ENCODE measurements around the gene BBIP1.
"Not testable (repeated sequence)": the region's sequence is repeated elsewhere in the genome, so short reads cannot be mapped to it uniquely, and the experiment has no call there.

BBIP1 gene

DNA sequence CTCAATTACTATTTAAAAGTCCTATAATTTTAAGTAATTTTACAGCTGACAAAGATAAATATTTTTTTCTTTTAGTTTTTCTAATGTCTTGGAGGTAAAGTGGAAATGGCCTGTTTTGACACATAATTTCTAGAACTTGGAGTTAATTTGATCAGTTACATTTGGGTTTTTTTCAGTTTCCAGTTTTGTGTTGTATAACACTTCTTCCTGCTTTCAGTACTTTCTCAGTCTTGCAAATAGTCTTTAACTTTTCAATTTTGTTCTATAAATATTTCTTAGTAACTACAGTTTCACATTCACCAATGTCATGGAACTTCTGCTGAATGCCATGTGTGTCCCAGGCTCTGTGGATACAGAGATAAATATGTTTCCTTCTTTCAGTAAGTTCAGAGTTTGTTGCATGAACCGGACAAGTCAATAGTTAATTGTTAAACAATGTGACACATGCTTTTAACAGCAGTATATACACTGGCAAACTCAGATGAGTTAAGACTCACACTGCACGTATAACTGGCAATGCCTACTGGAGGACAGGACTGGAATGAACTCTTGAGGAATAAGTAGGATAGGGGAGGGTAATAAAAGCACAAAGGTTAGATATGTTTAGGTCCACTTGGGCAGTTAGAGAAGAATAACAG lies 5.0 kb upstream of the BBIP1 start:
- Histone ChIP-seq H3K27ac (peak overlapping the region; percentile 13), H3K4me1 (ENCODE audit: control insufficient read depth in 1 of 2, insufficient read depth in 1 of 2, low read depth in 1 of 2, low read length in 1 of 2) (peaks cover 26 to 38% of the 10 kb centered on the region in 2 experiments), H3K9me3 (no peaks in the 10 kb centered on the region), H3K27me3 (no peaks in the 10 kb centered on the region), H3K4me3 (ENCODE audit: low read depth in 1 of 2, low read length in 1 of 2) (no peak overlapping the region), H3K36me3 (no peaks in the 10 kb centered on the region)
- TF ChIP-seq, protein P1, sequence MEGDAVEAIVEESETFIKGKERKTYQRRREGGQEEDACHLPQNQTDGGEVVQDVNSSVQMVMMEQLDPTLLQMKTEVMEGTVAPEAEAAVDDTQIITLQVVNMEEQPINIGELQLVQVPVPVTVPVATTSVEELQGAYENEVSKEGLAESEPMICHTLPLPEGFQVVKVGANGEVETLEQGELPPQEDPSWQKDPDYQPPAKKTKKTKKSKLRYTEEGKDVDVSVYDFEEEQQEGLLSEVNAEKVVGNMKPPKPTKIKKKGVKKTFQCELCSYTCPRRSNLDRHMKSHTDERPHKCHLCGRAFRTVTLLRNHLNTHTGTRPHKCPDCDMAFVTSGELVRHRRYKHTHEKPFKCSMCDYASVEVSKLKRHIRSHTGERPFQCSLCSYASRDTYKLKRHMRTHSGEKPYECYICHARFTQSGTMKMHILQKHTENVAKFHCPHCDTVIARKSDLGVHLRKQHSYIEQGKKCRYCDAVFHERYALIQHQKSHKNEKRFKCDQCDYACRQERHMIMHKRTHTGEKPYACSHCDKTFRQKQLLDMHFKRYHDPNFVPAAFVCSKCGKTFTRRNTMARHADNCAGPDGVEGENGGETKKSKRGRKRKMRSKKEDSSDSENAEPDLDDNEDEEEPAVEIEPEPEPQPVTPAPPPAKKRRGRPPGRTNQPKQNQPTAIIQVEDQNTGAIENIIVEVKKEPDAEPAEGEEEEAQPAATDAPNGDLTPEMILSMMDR (IDR thresholded peaks at IDR 0.05): no peak

DNA sequence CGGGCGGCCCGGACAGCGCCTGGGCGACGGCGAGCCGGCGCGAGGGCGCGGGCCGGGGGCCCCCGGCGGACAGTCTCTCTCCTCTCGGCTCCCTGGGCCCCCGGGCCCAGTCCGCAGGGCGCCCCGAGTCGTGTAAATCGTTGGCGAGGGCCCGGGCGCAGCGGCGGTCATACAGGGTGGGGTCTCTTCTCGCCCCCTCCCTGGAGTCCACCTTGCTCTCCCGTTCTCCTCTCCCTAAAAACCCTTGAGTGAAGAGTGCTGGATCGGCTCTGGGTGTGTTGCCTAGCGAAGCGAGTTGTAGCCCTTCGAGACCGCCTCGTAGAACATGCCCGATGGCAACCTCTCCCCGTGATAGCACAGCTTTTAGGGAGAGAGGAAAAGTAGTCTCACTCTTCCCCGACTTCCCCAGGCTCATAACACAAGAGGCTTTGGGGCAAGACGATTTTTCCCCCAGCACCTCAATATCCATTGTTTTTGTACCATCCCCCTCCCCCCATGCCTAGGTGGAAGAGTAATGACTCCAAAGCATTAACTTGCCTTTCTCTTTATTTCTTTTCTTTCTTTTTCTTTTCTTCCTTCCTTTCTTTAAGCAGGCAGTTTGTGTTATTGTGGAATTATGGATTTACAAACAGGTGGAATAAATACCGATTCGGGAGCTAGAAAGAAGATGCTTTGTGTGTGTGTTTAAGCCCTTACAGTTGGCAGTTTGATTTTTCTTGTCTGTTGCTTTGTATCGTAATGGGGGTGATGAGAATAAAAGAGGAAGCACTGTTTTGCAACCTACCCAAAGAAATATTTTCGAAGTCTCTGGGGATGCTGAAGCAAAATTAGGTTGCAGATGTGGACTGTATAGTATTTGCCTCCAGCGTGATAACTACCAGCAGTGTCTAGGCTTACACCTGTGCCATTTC lies 1.2 kb upstream of the BBIP1 start:
- H3K4me3 ChIP-seq (ENCODE audit: low read depth in 1 of 2, low read length in 1 of 2): peak overlapping the region; percentile 90 to 92
- H3K9me3 ChIP-seq: no peaks in the 10 kb centered on the region
- H3K27me3 ChIP-seq: no peaks in the 10 kb centered on the region
- peak overlapping the region; percentile 99 for H3K27ac ChIP-seq
- H3K4me1 ChIP-seq (ENCODE audit: control insufficient read depth in 1 of 2, insufficient read depth in 1 of 2, low read depth in 1 of 2, low read length in 1 of 2): peaks cover 31 to 49% of the 10 kb centered on the region in 2 experiments
- peaks cover 4% of the 10 kb centered on the region for H3K36me3 ChIP-seq
- TF ChIP-seq, protein P1 (IDR thresholded peaks at IDR 0.05): no peak

GRCh38 chr10:110919349-110919931 lies 460 bp upstream of the BBIP1 start, which contains the start of gene SHOC2:
Gene SHOC2 (plus strand): TSS chr10:110919604. CDS start chr10:110964359, 44,755 bp downstream.
- Histone ChIP-seq H3K27ac (peak within 1 kb of the TSS; percentile 99), H3K36me3 (peaks cover 6% of the 10 kb centered on the region), H3K4me3 (ENCODE audit: low read depth in 1 of 2, low read length in 1 of 2) (peak within 1 kb of the TSS; percentile 90 to 94), H3K9me3 (no peaks in the 10 kb centered on the region), H3K4me1 (ENCODE audit: control insufficient read depth in 1 of 2, insufficient read depth in 1 of 2, low read depth in 1 of 2, low read length in 1 of 2) (peaks cover 31 to 46% of the 10 kb centered on the region in 2 experiments), H3K27me3 (no peaks in the 10 kb centered on the region)
- TF ChIP-seq, protein P1 (IDR thresholded peaks at IDR 0.05): peak; percentile 16

DNA sequence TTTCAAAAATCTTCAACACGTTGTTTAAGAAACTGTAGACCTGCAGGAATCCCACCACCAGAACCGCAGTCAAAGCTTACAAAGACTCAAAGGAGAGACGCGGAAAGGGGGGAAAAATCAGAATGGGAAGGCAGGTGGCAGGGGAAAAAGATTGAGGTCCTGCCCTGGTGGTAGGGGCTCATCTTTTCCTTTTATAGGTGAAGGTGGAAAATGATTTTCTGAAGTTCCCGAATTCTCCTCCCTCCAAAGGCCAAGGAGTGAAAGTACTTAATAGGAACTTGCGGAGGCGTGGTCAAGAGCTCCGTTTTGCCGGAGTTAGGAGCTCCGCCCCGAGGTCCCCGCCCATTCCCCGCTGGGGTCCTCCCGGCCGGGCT lies 724 bp downstream of the BBIP1 start:
- H3K36me3 ChIP-seq: peaks cover 11% of the 10 kb centered on the region
- H3K4me1 ChIP-seq (ENCODE audit: control insufficient read depth in 1 of 2, insufficient read depth in 1 of 2, low read depth in 1 of 2, low read length in 1 of 2): peaks cover 31 to 36% of the 10 kb centered on the region in 2 experiments
- H3K27ac ChIP-seq: peak overlapping the region; percentile 99
- TF ChIP-seq, protein P1 (IDR thresholded peaks at IDR 0.05): no peak
- H3K4me3 ChIP-seq (ENCODE audit: low read depth in 1 of 2, low read length in 1 of 2): peak overlapping the region; percentile 90 to 94
- H3K9me3 ChIP-seq: no peaks in the 10 kb centered on the region
- H3K27me3 ChIP-seq: no peaks in the 10 kb centered on the region

DNA sequence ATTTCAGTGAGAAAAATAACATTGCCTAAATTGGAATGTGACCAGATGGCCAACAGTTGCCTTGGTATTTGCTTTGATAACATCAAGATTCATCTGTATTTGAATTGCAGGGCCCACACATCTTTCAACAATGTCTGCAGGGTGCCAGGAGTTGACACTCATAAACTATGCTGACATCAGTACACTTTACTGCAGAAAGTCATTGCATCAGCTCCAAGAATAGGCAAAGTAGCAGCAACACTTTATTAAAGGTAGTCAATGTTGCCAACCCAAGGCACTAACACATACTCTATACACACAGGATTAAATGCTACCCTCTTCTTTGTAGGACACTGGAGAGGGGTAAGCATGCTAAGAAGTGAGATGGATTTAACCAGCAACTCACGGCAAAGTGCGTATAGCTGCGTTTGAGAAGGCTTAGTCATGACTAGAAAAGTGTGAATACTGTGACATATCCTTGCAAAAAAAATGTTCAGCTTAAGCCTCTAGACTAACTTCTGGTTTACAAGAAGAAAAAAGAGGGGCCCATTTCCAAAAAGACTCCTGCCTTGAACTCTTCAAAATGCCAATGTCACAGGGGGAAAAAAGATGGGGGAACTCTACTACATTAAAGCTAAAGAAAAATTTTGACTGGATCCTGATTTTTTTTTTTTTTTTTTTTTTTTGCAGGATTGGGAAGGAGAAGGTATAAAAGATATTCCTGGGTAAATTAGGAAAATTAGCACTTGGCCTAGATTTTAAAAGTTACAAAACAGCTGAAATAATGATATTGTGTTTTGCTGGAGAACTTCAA lies 2.2 kb downstream of the BBIP1 start:
- H3K9me3 ChIP-seq: no peaks in the 10 kb centered on the region
- H3K27me3 ChIP-seq: no peaks in the 10 kb centered on the region
- H3K36me3 ChIP-seq: peaks cover 16% of the 10 kb centered on the region
- peaks cover 23 to 27% of the 10 kb centered on the region in 2 experiments for H3K4me1 ChIP-seq (ENCODE audit: control insufficient read depth in 1 of 2, insufficient read depth in 1 of 2, low read depth in 1 of 2, low read length in 1 of 2)
- TF ChIP-seq, protein P1 (IDR thresholded peaks at IDR 0.05): no peak
- H3K4me3 ChIP-seq (ENCODE audit: low read depth in 1 of 2, low read length in 1 of 2): no peak overlapping the region
- H3K27ac ChIP-seq: no peak overlapping the region

DNA sequence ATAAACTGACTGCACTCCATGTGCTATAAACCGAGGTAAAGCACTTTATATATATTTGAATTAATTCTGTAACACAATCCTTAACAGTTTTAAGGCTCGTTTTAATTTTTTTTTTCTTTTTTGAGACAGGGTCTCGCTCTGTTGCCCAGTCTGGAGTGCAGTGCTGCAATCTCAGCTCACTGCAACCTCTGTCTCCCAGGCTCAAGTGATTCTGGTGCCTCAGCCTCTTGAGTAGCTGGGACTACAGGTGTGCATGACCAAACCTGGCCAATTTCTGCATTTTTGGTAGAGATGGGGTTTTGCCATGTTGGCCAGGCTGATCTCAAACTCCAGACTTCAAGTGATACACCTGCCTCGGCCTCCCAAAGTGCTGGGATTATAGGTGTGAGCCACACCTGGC lies 3.4 kb downstream of the BBIP1 start:
- not testable (repeated sequence) for H3K4me3 ChIP-seq (ENCODE audit: low read depth in 1 of 2, low read length in 1 of 2); H3K27ac ChIP-seq; H3K9me3 ChIP-seq; H3K27me3 ChIP-seq
- Histone ChIP-seq H3K36me3 (peaks cover 20% of the 10 kb centered on the region), H3K4me1 (ENCODE audit: control insufficient read depth in 1 of 2, insufficient read depth in 1 of 2, low read depth in 1 of 2, low read length in 1 of 2) (peaks cover 12 to 15% of the 10 kb centered on the region in 2 experiments)

All from neutrophil (primary cell).